ENCODE data around the gene KRTAP10-2. TPM values are rescaled to one million over a fixed set of nuclear protein-coding genes. Genes with fewer than 3 reads are reported as not detected.

The KRTAP10-2 gene
- total and polyA plus RNA-seq, 9 of the 15 experiments (the other 6 are each of a cell fraction or from before 2014, with no cell fraction given), result not detected

DNA sequence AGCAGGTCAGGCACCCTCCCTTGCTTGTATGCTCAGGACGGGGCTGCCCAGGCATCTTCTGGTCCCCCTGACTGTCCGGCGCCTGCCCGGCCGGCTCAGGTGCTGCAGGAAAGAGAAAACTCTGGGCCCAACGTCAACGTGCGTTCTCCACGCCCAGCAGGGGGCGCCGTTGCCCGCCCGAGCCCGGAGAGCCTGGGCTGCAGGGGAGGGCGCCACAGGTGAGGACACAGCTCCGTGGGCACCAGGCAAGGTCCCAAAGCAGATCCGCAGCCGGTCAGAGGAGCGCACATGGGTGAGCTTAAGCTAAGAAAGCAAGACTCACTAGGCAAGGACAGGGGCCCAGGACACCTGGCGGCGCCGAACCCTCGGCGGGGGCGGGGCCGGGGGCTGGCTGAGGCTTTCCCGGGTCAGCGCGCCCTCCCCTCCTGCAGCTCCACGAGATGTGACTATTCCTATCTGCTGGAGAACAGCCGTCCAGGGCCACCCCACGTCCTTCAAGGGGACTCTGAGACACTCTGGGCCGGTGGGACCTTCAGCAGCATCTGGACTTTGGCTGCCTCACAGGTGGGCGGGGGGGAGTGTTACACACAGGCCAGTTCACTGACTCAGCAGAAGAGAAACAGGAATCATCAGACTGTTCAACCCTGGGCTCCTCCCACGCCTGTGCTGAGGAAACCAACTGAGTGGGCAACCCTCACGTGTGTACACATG lies 40.6 kb downstream of the KRTAP10-2 start (continued):
- TF ChIP-seq DDX20 (tag; IDR thresholded peaks at IDR 0.05; ENCODE audit: low read depth) (no peak), CTBP1 (IDR thresholded peaks at IDR 0.05; ENCODE audit: borderline replicate concordance) (peak; percentile 52; the same call in 1 of the 2 replicates), NFE2L1 (tag; IDR thresholded peaks at IDR 0.05; ENCODE audit: borderline replicate concordance, low read depth) (no peak), PHB (CRISPR knock-in tag; IDR thresholded peaks at IDR 0.05) (0 out of 2 replicates have a peak, but pooled peaks have one; percentile 26), ZNF174 (CRISPR knock-in tag; IDR thresholded peaks at IDR 0.05) (no peak), SAP30 (IDR thresholded peaks at IDR 0.05; ENCODE audit: borderline replicate concordance, insufficient read depth, low read depth, low read length, poor library complexity, severe bottlenecking) (no peak), RBM14 (IDR thresholded peaks at IDR 0.05; ENCODE audit: borderline replicate concordance, insufficient read depth, low read depth, low read length) (0 out of 2 replicates have a peak, but pooled peaks have one; percentile 39), CXXC5 (CRISPR knock-in tag; IDR thresholded peaks at IDR 0.05) (peak; percentile 36; the same call in 1 of the 2 replicates), L3MBTL2 (IDR thresholded peaks at IDR 0.05) (peak; percentile 24; the same call in 1 of the 2 replicates), MAZ (CRISPR knock-in tag; conservative IDR thresholded peaks at IDR 0.05 in 1 of 2, IDR thresholded peaks at IDR 0.05 in 1 of 2) (peak; percentile 64 to 83), HMGN3 (IDR thresholded peaks at IDR 0.05; ENCODE audit: borderline replicate concordance, extremely low read depth, insufficient read length, low read depth, low read length) (peak; percentile 76), FIP1L1 (IDR thresholded peaks at IDR 0.05; ENCODE audit: low read depth, low read length, poor library complexity, severe bottlenecking) (peak; percentile 48)
- TF ChIP-seq, protein P1, sequence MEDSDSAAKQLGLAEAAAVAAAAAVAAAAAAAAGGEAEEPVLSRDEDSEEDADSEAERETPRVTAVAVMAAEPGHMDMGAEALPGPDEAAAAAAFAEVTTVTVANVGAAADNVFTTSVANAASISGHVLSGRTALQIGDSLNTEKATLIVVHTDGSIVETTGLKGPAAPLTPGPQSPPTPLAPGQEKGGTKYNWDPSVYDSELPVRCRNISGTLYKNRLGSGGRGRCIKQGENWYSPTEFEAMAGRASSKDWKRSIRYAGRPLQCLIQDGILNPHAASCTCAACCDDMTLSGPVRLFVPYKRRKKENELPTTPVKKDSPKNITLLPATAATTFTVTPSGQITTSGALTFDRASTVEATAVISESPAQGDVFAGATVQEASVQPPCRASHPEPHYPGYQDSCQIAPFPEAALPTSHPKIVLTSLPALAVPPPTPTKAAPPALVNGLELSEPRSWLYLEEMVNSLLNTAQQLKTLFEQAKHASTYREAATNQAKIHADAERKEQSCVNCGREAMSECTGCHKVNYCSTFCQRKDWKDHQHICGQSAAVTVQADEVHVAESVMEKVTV (CRISPR knock-in tag; IDR thresholded peaks at IDR 0.05), result peak; percentile 90
- TF ChIP-seq, protein P2, sequence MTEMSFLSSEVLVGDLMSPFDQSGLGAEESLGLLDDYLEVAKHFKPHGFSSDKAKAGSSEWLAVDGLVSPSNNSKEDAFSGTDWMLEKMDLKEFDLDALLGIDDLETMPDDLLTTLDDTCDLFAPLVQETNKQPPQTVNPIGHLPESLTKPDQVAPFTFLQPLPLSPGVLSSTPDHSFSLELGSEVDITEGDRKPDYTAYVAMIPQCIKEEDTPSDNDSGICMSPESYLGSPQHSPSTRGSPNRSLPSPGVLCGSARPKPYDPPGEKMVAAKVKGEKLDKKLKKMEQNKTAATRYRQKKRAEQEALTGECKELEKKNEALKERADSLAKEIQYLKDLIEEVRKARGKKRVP (CRISPR knock-in tag; IDR thresholded peaks at IDR 0.05), result 0 out of 2 replicates have a peak, but pooled peaks have one; percentile 26
- TF ChIP-seq, protein P3, sequence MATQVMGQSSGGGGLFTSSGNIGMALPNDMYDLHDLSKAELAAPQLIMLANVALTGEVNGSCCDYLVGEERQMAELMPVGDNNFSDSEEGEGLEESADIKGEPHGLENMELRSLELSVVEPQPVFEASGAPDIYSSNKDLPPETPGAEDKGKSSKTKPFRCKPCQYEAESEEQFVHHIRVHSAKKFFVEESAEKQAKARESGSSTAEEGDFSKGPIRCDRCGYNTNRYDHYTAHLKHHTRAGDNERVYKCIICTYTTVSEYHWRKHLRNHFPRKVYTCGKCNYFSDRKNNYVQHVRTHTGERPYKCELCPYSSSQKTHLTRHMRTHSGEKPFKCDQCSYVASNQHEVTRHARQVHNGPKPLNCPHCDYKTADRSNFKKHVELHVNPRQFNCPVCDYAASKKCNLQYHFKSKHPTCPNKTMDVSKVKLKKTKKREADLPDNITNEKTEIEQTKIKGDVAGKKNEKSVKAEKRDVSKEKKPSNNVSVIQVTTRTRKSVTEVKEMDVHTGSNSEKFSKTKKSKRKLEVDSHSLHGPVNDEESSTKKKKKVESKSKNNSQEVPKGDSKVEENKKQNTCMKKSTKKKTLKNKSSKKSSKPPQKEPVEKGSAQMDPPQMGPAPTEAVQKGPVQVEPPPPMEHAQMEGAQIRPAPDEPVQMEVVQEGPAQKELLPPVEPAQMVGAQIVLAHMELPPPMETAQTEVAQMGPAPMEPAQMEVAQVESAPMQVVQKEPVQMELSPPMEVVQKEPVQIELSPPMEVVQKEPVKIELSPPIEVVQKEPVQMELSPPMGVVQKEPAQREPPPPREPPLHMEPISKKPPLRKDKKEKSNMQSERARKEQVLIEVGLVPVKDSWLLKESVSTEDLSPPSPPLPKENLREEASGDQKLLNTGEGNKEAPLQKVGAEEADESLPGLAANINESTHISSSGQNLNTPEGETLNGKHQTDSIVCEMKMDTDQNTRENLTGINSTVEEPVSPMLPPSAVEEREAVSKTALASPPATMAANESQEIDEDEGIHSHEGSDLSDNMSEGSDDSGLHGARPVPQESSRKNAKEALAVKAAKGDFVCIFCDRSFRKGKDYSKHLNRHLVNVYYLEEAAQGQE (IDR thresholded peaks at IDR 0.05; ENCODE audit: borderline replicate concordance), result peak; percentile 93
- TF ChIP-seq, protein P3 (CRISPR knock-in tag; IDR thresholded peaks at IDR 0.05; ENCODE audit: low read depth), result no peak

All from K562 (cell line).